T follicular helper cell (primary cell): ENCODE results near the gene SULT1A2.
"Not testable (repeated sequence)": the region's sequence is repeated elsewhere in the genome, so short reads cannot be mapped to it uniquely, and the experiment has no call there.

Source experiments
- DNase-seq: peaks from one replicate; pipeline ENCODE4 v3.0.0-alpha.2; 2020; ENCODE audit warnings: low read depth

Gene SULT1A2

GRCh38 chr16:28591355-28591754 is 5.5 kb downstream of the SULT1A2 start:
- DNase-seq: no peak

GRCh38 chr16:28590384-28591340 is 6.2 kb downstream of the SULT1A2 start:
- no peak for DNase-seq

GRCh38 chr16:28589930-28590329 is 6.9 kb downstream of the SULT1A2 start:
- no peak for DNase-seq

GRCh38 chr16:28589069-28589468 is 7.8 kb downstream of the SULT1A2 start:
- no peak for DNase-seq

- no peak for DNase-seq
Observed at GRCh38 chr16:28587386-28587785, 9.5 kb downstream of the SULT1A2 start.

GRCh38 chr16:28586466-28586865 is 10.4 kb downstream of the SULT1A2 start:
- DNase-seq: no peak

- DNase-seq: no peak
Observed at GRCh38 chr16:28585674-28586073, 11.2 kb downstream of the SULT1A2 start.

- no peak for DNase-seq
Observed at GRCh38 chr16:28580726-28581315, 16.0 kb downstream of the SULT1A2 start.

- no peak for DNase-seq
Observed at GRCh38 chr16:28575446-28576109, 21.3 kb downstream of the SULT1A2 start.

- no peak for DNase-seq
Observed at GRCh38 chr16:28574925-28575324, 21.9 kb downstream of the SULT1A2 start.

- DNase-seq: no peak
Observed at GRCh38 chr16:28573738-28574718, 22.8 kb downstream of the SULT1A2 start.

- no peak for DNase-seq
Observed at GRCh38 chr16:28572696-28573510, 23.9 kb downstream of the SULT1A2 start.

GRCh38 chr16:28569968-28570752 is 26.7 kb downstream of the SULT1A2 start:
- DNase-seq: no peak

GRCh38 chr16:28569021-28569420 is 27.8 kb downstream of the SULT1A2 start:
- no peak for DNase-seq

- DNase-seq: no peak
Observed at GRCh38 chr16:28567292-28567691, 29.6 kb downstream of the SULT1A2 start.

GRCh38 chr16:28566233-28566925 is 30.5 kb downstream of the SULT1A2 start:
- not testable (repeated sequence) for DNase-seq

GRCh38 chr16:28563218-28563617 is 33.6 kb downstream of the SULT1A2 start:
- DNase-seq: no peak

- no peak for DNase-seq
Observed at GRCh38 chr16:28562199-28562598, 34.7 kb downstream of the SULT1A2 start.

- DNase-seq: no peak
Observed at GRCh38 chr16:28561557-28562187, 35.2 kb downstream of the SULT1A2 start.
